ENCODE measurements around the gene PTPRT. TPM values are rescaled to one million over a fixed set of nuclear protein-coding genes. Genes with fewer than 3 reads are reported as not detected.

PTPRT gene
- total and polyA plus RNA-seq, 10 of the 15 experiments (the other 5 are each of a cell fraction or from before 2014, with no cell fraction given): not detected

- in situ Hi-C loops (cut with MboI): no loop called here
- Histone ChIP-seq H3K9ac (ENCODE audit: control insufficient read depth, insufficient read depth, low read length) (no peak overlapping the region), H3K4me3 (no peak overlapping the region), H3K4me2 (ENCODE audit: control insufficient read depth, insufficient read depth) (no peak overlapping the region), H4K20me1 (ENCODE audit: control insufficient read depth, insufficient read depth) (no peaks in the 10 kb centered on the region), H3K36me3 (ENCODE audit: control insufficient read depth in 2 of 2, insufficient read depth in 2 of 2, low read length in 1 of 2) (no peaks in the 10 kb centered on the region), H3K27me3 (replicated peaks in 1 of 2; ENCODE audit: control insufficient read depth in 2 of 2, insufficient read depth in 2 of 2, low read length in 1 of 2) (no peaks in the 10 kb centered on the region; a peak in 1 of 4 replicates), H3K4me1 (ENCODE audit: control insufficient read depth, insufficient read depth, low read length) (no peaks in the 10 kb centered on the region), H3K79me2 (ENCODE audit: control insufficient read depth, insufficient read depth, low read length) (no peaks in the 10 kb centered on the region), H2AFZ (ENCODE audit: control insufficient read depth, low read depth, low read length) (no peak overlapping the region), H3K27ac (ENCODE audit: control insufficient read depth, insufficient read depth) (no peak overlapping the region), H3K9me3 (replicated peaks; ENCODE audit: control insufficient read depth, insufficient read depth, low read length) (no peaks in the 10 kb centered on the region)
- RAD21 ChIA-PET (ENCODE audit: unreplicated experiment): no interaction called here
- no TSS peak for BruUV-seq (replicated peaks)
- SMC1A ChIA-PET (ENCODE audit: uncharacterized antibody, unreplicated experiment): no interaction called here
- DNase-seq (ENCODE audit: low read depth, low spot score) (no peak), ATAC-seq (no peak), FAIRE-seq (no peak)
- intact Hi-C loops (cut with micrococcal nuclease; ENCODE audit: unreplicated experiment): no loop called here
- CTCF ChIA-PET: no interaction called here
- POLR2A ChIA-PET: no interaction called here
- TF ChIP-seq SREBF2 (IDR thresholded peaks at IDR 0.05; ENCODE audit: low read length) (no peak), SMC3 (IDR thresholded peaks at IDR 0.05; ENCODE audit: borderline replicate concordance, low read length) (no peak), YBX1 (IDR thresholded peaks at IDR 0.05) (no peak), IRF3 (IDR thresholded peaks at IDR 0.05) (no peak), ZNF217 (IDR thresholded peaks at IDR 0.05) (no peak), SUZ12 (IDR thresholded peaks at IDR 0.05; ENCODE audit: unreplicated experiment) (no peak), BHLHE40 (IDR thresholded peaks at IDR 0.05; ENCODE audit: borderline replicate concordance in 1 of 2, low read depth in 2 of 2, low read length in 1 of 2) (no peak), NR2C1 (IDR thresholded peaks at IDR 0.05) (no peak), ZNF622 (IDR thresholded peaks at IDR 0.05) (no peak), JUND (IDR thresholded peaks at IDR 0.05; ENCODE audit: low read depth, low read length) (no peak), HDAC6 (IDR thresholded peaks at IDR 0.05; ENCODE audit: unreplicated experiment) (no peak), NFIC (IDR thresholded peaks at IDR 0.05; ENCODE audit: low read depth, low read length) (no peak), CBFB (IDR thresholded peaks at IDR 0.05; ENCODE audit: low read depth) (no peak), TAF1 (IDR thresholded peaks at IDR 0.05; ENCODE audit: borderline replicate concordance, low read depth, low read length) (no peak), ZZZ3 (IDR thresholded peaks at IDR 0.05; ENCODE audit: control insufficient read depth, insufficient read length, low read depth) (no peak), NFXL1 (IDR thresholded peaks at IDR 0.05; ENCODE audit: borderline replicate concordance) (no peak), MTA2 (IDR thresholded peaks at IDR 0.05; ENCODE audit: low read depth) (no peak), SIN3A (IDR thresholded peaks at IDR 0.05; ENCODE audit: low read depth, low read length) (no peak), SMAD1 (IDR thresholded peaks at IDR 0.05; ENCODE audit: low read depth, partially characterized antibody) (no peak), RB1 (IDR thresholded peaks at IDR 0.05; ENCODE audit: borderline replicate concordance) (no peak)
- 58% methylated on average over 8 of the region's 8 CpGs for WGBS (ENCODE audit: insufficient coverage, insufficient replicate concordance, low lambda C conversion rate, missing lambda C conversion rate)
These were observed 215.4 kb downstream of the PTPRT start for GRCh38 chr20:42974347-42974746.
